ENCODE measurements around the gene NAT16. TPM values are rescaled to one million over a fixed set of nuclear protein-coding genes. Genes with fewer than 3 reads are reported as not detected.
A peak's percentile ranks its signal among the peaks of the same experiment; 100 is the strongest.

Gene NAT16
- total RNA-seq, 2 donors from 2014 or later = not detected

GRCh38 chr7:101216001-101216859, 36.1 kb upstream of the NAT16 start:
- peaks cover 29% of the 10 kb centered on the region for H3K36me3 ChIP-seq
- H3K27me3 ChIP-seq = no peaks in the 10 kb centered on the region
- no peak for TF ChIP-seq CTCF (IDR thresholded peaks at IDR 0.05)
- peak overlapping the region; percentile 88 to 95 for H3K27ac ChIP-seq
- peaks cover 0 to 38% of the 10 kb centered on the region in 2 donors for H3K4me1 ChIP-seq
- DNase-seq (ENCODE audit: low spot score) = no peak
- no peaks in the 10 kb centered on the region for H3K9me3 ChIP-seq
- H3K4me3 ChIP-seq = peak overlapping the region; percentile 78 to 85

- Histone ChIP-seq H3K4me1 (peaks cover 0 to 15% of the 10 kb centered on the region in 2 donors), H3K9me3 (no peaks in the 10 kb centered on the region), H3K27me3 (no peaks in the 10 kb centered on the region), H3K4me3 (no peak overlapping the region), H3K27ac (no peak overlapping the region), H3K36me3 (peaks cover 57% of the 10 kb centered on the region)
- DNase-seq (ENCODE audit: low spot score) = no peak
- TF ChIP-seq CTCF (IDR thresholded peaks at IDR 0.05) = no peak
Observed at GRCh38 chr7:101212014-101212413, 31.9 kb upstream of the NAT16 start.

- no peak for TF ChIP-seq CTCF (IDR thresholded peaks at IDR 0.05)
- H3K4me1 ChIP-seq = peaks cover 0 to 9% of the 10 kb centered on the region in 2 donors
- no peak for DNase-seq (ENCODE audit: low spot score)
- peaks cover 59% of the 10 kb centered on the region for H3K36me3 ChIP-seq
- H3K9me3 ChIP-seq = no peaks in the 10 kb centered on the region
- H3K27me3 ChIP-seq = no peaks in the 10 kb centered on the region
- no peak overlapping the region for H3K27ac ChIP-seq
- no peak overlapping the region for H3K4me3 ChIP-seq
Observed at GRCh38 chr7:101211501-101211900, 31.4 kb upstream of the NAT16 start.

- no peak overlapping the region for H3K4me3 ChIP-seq
- no peaks in the 10 kb centered on the region for H3K27me3 ChIP-seq
- no peak for TF ChIP-seq CTCF (IDR thresholded peaks at IDR 0.05)
- DNase-seq (ENCODE audit: low spot score) = no peak
- no peaks in the 10 kb centered on the region for H3K9me3 ChIP-seq
- H3K27ac ChIP-seq = no peak overlapping the region
- H3K36me3 ChIP-seq = peaks cover 62% of the 10 kb centered on the region
- no peaks in the 10 kb centered on the region for H3K4me1 ChIP-seq
Observed at GRCh38 chr7:101210143-101210542, 30.1 kb upstream of the NAT16 start.

GRCh38 chr7:101208794-101209193, 28.7 kb upstream of the NAT16 start:
- Histone ChIP-seq H3K27ac (no peak overlapping the region), H3K9me3 (no peaks in the 10 kb centered on the region), H3K4me3 (no peak overlapping the region), H3K36me3 (peaks cover 54% of the 10 kb centered on the region), H3K27me3 (no peaks in the 10 kb centered on the region), H3K4me1 (no peaks in the 10 kb centered on the region)
- TF ChIP-seq CTCF (IDR thresholded peaks at IDR 0.05) = no peak
- DNase-seq (ENCODE audit: low spot score) = no peak
